B cell (primary cell): ENCODE measurements around the gene ARHGAP18. TPM values are rescaled to one million over a fixed set of nuclear protein-coding genes. Genes with fewer than 3 reads are reported as not detected.

Experiments
- ATAC-seq: fragments of 200-7000 bp; cut with Tn5 transposase; one replicate; pipeline ENCODE4 v1.10.0; 2021; ENCODE audit warnings: low read depth, mild to moderate bottlenecking, moderate number of reproducible peaks, moderate library complexity
- CTCF ChIA-PET: fragments of 350-600 bp; sonication (Branson Sonifier 250); formaldehyde crosslinking; loops from one replicate; lab custom pipeline; 2021; ENCODE audit warnings: antibody characterized with exemption, inconsistent platforms; lab: Charles Lee
- POLR2A ChIA-PET: fragments of 350-600 bp; sonication (Branson Sonifier 250); formaldehyde crosslinking; loops from one replicate; lab custom pipeline; 2021; ENCODE audit warnings: antibody characterized with exemption; lab: Charles Lee
- DNase-seq: peaks from one replicate; pipeline ENCODE4 v3.0.0; 2013
- H2AFZ ChIP-seq: 2 replicates; pipeline ENCODE4 v1.6.1; 2012; ENCODE audit warnings: mild to moderate bottlenecking, low read depth, low read length; ENCODE audit not compliant: insufficient read depth, poor library complexity, severe bottlenecking
- H3K27ac ChIP-seq, 2 donors: 1 replicate in 1 of 2; 2 replicates in 1 of 2; pipeline ENCODE4 v1.5.1; 2012 to 2013; ENCODE audit warnings: low read length in 2 of 2, mild to moderate bottlenecking in 2 of 2, moderate library complexity in 1 of 2
- H3K27me3 ChIP-seq, 4 experiments: fragments of 200-600 bp in 1 of 4; sonication (generic) in 1 of 4; replicated peaks in 1 of 4; 1 replicate in 2 of 4; 2 replicates in 2 of 4; pipeline versions ENCODE4 v1.6.1 to v1.7.0; 2013 to 2016; ENCODE audit warnings: low read length in 3 of 4, mild to moderate bottlenecking in 2 of 4, mixed read lengths in 1 of 4, moderate library complexity in 1 of 4; ENCODE audit not compliant: insufficient read depth in 4 of 4, control insufficient read depth in 3 of 4; ENCODE audit errors: control extremely low read depth in 1 of 4
- H3K36me3 ChIP-seq, 2 experiments: replicated peaks in 1 of 2; 1 replicate in 1 of 2; 2 replicates in 1 of 2; pipeline versions ENCODE4 v1.6.1 to v1.7.1; 2013; ENCODE audit warnings: low read length in 1 of 2; ENCODE audit not compliant: insufficient read depth in 2 of 2, control insufficient read depth in 1 of 2; ENCODE audit errors: control extremely low read depth in 1 of 2, extremely low read depth in 1 of 2
- H3K4me1 ChIP-seq, 2 donors: fragments of 200-600 bp in 1 of 2; sonication (generic) in 1 of 2; 1 replicate in 1 of 2; 2 replicates in 1 of 2; pipeline versions ENCODE4 v1.5.1 to v1.6.1; 2013 to 2017; ENCODE audit warnings: low read length in 2 of 2; ENCODE audit not compliant: control insufficient read depth in 2 of 2, insufficient read depth in 2 of 2
- H3K4me2 ChIP-seq: replicated peaks from 2 replicates; pipeline ENCODE3; 2012; ENCODE audit warnings: mild to moderate bottlenecking, low read depth, low read length; ENCODE audit not compliant: poor library complexity, severe bottlenecking
- H3K4me3 ChIP-seq, 5 experiments: fragments of 200-600 bp in 1 of 5; sonication (generic) in 1 of 5; 1 replicate in 3 of 5; 2 replicates in 2 of 5; pipeline versions ENCODE4 v1.5.1 to v1.7.0; 2011 to 2016; ENCODE audit warnings: low read length in 4 of 5, mild to moderate bottlenecking in 4 of 5, low read depth in 2 of 5, control low read depth in 1 of 5, moderate library complexity in 1 of 5; ENCODE audit not compliant: insufficient read depth in 1 of 5; ENCODE audit errors: control extremely low read depth in 1 of 5, extremely low read depth in 1 of 5
- H3K79me2 ChIP-seq: fragments of 200-600 bp; sonication (generic); one replicate; pipeline ENCODE4 v1.6.0; 2016; ENCODE audit warnings: low read length; ENCODE audit not compliant: control insufficient read depth, insufficient read depth
- H3K9ac ChIP-seq: fragments of 200-600 bp; sonication (generic); 2 replicates; pipeline ENCODE4 v1.6.1; 2017; ENCODE audit warnings: mild to moderate bottlenecking, low read length, moderate library complexity
- H3K9me3 ChIP-seq, 3 donors: one replicate each; pipeline versions ENCODE4 v1.6.1 to v1.7.1; 2013; ENCODE audit warnings: low read length in 2 of 3; ENCODE audit not compliant: control insufficient read depth in 2 of 3, insufficient read depth in 1 of 3; ENCODE audit errors: control extremely low read depth in 1 of 3
- H4K20me1 ChIP-seq: 2 replicates; pipeline ENCODE4 v1.6.0; 2012; ENCODE audit warnings: mild to moderate bottlenecking, low read length; ENCODE audit not compliant: insufficient read depth, control insufficient read depth, poor library complexity, severe bottlenecking
- H3K27ac Mint-ChIP-seq: one replicate; pipeline ENCODE4 v1.8.0; 2021; ENCODE audit warnings: mixed read lengths
- H3K27me3 Mint-ChIP-seq: one replicate; pipeline ENCODE4 v1.8.0; 2021; ENCODE audit warnings: mixed read lengths
- H3K4me1 Mint-ChIP-seq: one replicate; pipeline ENCODE4 v1.8.0; 2021; ENCODE audit warnings: mixed read lengths
- H3K4me3 Mint-ChIP-seq: one replicate; pipeline ENCODE4 v1.8.0; 2021; ENCODE audit warnings: mixed read lengths
- H3K9me3 Mint-ChIP-seq: one replicate; pipeline ENCODE4 v1.8.0; 2022; ENCODE audit warnings: mixed read lengths; ENCODE audit not compliant: insufficient read depth
- EZH2 ChIP-seq: IDR thresholded peaks from 2 replicates; pipeline ENCODE4 v1.6.1; 2012; ENCODE audit warnings: borderline replicate concordance, low read depth, mild to moderate bottlenecking, moderate library complexity, low read length; ENCODE audit not compliant: insufficient read depth, poor library complexity, severe bottlenecking
- WGBS: methylation state at CpG from one replicate; pipeline ENCODE4 v1.1.5; 2013; ENCODE audit warnings: missing lambda C conversion rate; ENCODE audit not compliant: insufficient coverage; 5-methylcytosine and 5-hydroxymethylcytosine counted together
- intact Hi-C: fragments of 100-400 bp; cut with micrococcal nuclease; formaldehyde crosslinking; loops from one replicate; pipeline ENCODE4 v1.10.0; 2022
- polyA plus RNA-seq: library from polyadenylated mRNA; depleted of rRNA; stranded (reverse); fragments of >200 nt; gene quantifications from 2 replicates; pipeline ENCODE4 v1.2.3, GENCODE V29; 2012
- total RNA-seq, 2 donors: library from RNA; stranded (reverse); fragments of 120-200 nt in 1 of 2; gene quantifications; 1 replicate in 1 of 2; 2 replicates in 1 of 2; pipeline versions ENCODE4 v1.2.3 to v1.2.4, GENCODE V29; 2013 to 2022
- TF ChIP-seq, protein P1 (sequence below): fragments of 200-600 bp; IDR thresholded peaks from one replicate; pipeline ENCODE4 v1.8.0; 2022; ENCODE audit warnings: antibody characterized with exemption, mild to moderate bottlenecking

Gene ARHGAP18
- total and polyA plus RNA-seq, 2 donors (not counting 1 experiment from before 2014, with no cell fraction given): 0.95 to 3.9 TPM

DNA sequence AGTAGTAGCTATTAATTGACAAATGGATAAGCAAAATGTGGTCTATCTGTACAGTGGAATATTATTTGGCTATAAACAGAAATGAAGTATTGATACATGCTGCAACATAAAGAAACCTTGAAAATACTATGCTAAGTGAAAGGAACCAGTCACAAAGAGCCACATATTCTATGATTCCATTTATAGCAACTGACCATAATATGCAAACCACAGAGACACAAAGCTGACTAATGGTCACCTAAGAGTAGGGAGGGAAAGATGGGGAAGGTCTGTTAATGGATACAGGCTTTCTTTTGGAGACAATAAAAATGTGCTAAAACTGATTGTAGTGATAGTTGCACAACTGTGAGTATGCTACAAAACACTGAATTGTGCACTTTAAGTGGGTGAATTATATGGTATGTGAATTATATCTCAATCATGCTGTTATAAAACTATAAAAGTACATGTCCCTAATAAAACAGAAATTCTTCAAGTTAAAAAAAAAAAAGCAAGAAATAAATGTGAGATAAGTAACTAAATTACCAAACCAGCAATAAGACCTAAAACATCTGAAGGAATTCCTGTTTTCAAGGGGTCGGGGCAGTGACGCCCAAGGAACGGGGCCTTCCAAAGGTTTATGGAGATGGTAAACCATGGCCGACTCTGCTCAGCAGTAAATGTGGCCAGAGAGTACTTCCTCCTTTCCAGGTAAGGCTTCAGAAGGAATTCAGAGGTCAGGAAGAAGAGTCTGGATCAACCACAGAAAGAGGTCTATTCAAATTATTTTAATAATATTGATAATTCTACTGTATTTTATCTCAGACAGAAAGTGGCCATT is 75.4 kb downstream of the ARHGAP18 start:
- DNase-seq (no peak), ATAC-seq (no peak)
- Histone ChIP-seq H3K4me3 (no peak overlapping the region), H3K9me3 (no peaks in the 10 kb centered on the region), H2AFZ (no peak overlapping the region), H3K79me2 (no peaks in the 10 kb centered on the region), H3K4me1 (no peaks in the 10 kb centered on the region), H3K9ac (no peak overlapping the region), H3K27me3 (no peaks in the 10 kb centered on the region), H3K36me3 (peaks cover 0 to 5% of the 10 kb centered on the region in 2 experiments), H4K20me1 (no peaks in the 10 kb centered on the region), H3K4me2 (no peak overlapping the region), H3K27ac (no peak overlapping the region)
- H3K27me3 Mint-ChIP-seq: no peaks in the 10 kb centered on the region
- no peak overlapping the region for H3K4me3 Mint-ChIP-seq
- no peak overlapping the region for H3K27ac Mint-ChIP-seq
- TF ChIP-seq EZH2: no peak
- TF ChIP-seq, protein P1, sequence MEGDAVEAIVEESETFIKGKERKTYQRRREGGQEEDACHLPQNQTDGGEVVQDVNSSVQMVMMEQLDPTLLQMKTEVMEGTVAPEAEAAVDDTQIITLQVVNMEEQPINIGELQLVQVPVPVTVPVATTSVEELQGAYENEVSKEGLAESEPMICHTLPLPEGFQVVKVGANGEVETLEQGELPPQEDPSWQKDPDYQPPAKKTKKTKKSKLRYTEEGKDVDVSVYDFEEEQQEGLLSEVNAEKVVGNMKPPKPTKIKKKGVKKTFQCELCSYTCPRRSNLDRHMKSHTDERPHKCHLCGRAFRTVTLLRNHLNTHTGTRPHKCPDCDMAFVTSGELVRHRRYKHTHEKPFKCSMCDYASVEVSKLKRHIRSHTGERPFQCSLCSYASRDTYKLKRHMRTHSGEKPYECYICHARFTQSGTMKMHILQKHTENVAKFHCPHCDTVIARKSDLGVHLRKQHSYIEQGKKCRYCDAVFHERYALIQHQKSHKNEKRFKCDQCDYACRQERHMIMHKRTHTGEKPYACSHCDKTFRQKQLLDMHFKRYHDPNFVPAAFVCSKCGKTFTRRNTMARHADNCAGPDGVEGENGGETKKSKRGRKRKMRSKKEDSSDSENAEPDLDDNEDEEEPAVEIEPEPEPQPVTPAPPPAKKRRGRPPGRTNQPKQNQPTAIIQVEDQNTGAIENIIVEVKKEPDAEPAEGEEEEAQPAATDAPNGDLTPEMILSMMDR: no peak
- no peaks in the 10 kb centered on the region for H3K9me3 Mint-ChIP-seq
- no CpG with 5 or more reads among the region's 4 CpGs for WGBS
- POLR2A ChIA-PET: no interaction called here
- intact Hi-C loops: no loop called here
- CTCF ChIA-PET: no interaction called here
- H3K4me1 Mint-ChIP-seq: no peaks in the 10 kb centered on the region

DNA sequence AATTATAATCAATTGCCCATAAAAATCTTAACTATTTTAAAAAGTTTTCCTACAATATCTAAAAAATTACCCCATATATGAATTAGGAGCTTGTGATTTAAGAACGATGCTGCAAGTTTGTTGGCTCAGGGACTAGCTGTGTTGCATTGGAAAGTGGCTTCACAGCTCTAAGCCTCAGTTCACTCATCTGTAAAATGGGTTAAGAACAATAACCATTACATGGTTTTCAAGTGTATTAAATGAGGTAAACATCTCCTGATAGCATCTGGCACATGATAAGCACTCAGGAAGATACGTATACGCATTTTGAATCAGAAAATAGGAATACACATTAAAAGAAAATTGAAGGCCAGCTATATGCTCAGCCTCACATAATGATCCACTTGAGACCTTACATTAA is 76.4 kb downstream of the ARHGAP18 start:
- intact Hi-C loops: no loop called here
- POLR2A ChIA-PET: no interaction called here
- CTCF ChIA-PET: interaction anchor here (0.7 kb wide), 1 partner anchor 11 kb away, joined by 3 read pairs; no protein-coding TSS in a partner anchor

More for the DNA sequence above, 76.4 kb downstream of the ARHGAP18 start:
- DNase-seq (no peak), ATAC-seq (no peak)
- H3K4me3 Mint-ChIP-seq: no peak overlapping the region
- H3K4me3 ChIP-seq: no peak overlapping the region
- H3K4me1 Mint-ChIP-seq: no peaks in the 10 kb centered on the region
- H3K9ac ChIP-seq: no peak overlapping the region
- no peak for TF ChIP-seq EZH2
- TF ChIP-seq, protein P1: no peak
- H3K27ac Mint-ChIP-seq: no peak overlapping the region
- H3K27me3 ChIP-seq: no peaks in the 10 kb centered on the region
- no peaks in the 10 kb centered on the region for H4K20me1 ChIP-seq
- no peaks in the 10 kb centered on the region for H3K9me3 ChIP-seq
- no peaks in the 10 kb centered on the region for H3K4me1 ChIP-seq
- no peak overlapping the region for H3K4me2 ChIP-seq
- H3K27me3 Mint-ChIP-seq: no peaks in the 10 kb centered on the region
- H3K27ac ChIP-seq: no peak overlapping the region
- no peak overlapping the region for H2AFZ ChIP-seq
- peaks cover 0 to 5% of the 10 kb centered on the region in 2 experiments for H3K36me3 ChIP-seq
- no peaks in the 10 kb centered on the region for H3K79me2 ChIP-seq
- H3K9me3 Mint-ChIP-seq: no peaks in the 10 kb centered on the region
- WGBS: no CpG with 5 or more reads among the region's 3 CpGs
